ENCODE data around the gene PELI2.

PELI2 gene

DNA sequence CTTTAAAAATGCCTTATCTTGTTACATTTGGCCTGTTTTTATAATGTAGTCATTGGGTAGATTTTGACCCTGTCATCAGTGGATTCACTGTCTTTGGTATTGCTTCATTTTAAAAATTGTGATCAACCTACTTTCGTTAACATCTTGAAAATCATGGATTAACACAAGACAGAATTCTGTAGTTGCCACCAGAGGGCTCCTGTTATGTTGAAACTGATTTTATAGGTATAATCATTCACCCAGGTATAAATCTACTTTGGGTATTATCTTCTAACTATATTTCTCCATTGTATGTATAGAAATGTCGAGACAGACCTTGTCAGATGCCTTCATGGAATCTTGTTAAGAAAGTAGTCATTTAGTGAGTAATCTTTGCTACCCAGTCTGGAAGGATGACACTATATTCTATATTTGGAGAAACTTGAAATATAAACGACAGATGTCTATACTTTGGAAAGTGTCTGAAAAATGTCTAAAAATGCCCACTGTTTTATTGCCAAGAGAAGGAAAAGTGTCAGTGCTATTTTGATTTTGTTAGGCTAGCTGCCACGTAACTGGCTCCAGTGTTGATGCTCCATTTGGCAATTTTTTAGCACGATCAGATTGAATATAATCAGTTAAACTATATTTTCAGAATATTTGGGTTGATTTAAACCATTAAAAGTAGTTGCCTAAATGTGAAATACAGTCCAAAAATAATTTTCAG is 129.4 kb downstream of the PELI2 start:
- peak; percentile 8 for DNase-seq (ENCODE audit: low spot score)

DNA sequence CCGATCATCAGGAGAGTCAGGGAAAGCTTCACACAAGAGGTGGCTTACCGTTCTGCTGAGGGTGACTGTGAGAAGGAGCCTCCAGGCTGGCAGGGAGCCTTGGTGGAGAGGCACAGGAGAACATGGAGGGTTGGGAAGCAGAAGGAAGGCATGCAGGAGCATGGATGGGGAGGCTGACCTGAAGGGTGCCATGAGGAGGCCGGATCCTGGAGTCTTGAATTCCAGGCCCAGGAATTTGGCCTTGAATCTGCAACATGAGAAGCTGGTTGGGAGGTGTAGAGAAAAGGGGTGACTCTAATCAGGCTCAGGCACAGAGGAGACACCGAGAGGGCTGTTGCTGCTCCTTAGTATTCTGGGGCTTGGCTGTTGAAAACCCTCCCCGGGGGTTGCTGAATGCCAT is 130.2 kb downstream of the PELI2 start:
- no peak for DNase-seq (ENCODE audit: low spot score)

DNA sequence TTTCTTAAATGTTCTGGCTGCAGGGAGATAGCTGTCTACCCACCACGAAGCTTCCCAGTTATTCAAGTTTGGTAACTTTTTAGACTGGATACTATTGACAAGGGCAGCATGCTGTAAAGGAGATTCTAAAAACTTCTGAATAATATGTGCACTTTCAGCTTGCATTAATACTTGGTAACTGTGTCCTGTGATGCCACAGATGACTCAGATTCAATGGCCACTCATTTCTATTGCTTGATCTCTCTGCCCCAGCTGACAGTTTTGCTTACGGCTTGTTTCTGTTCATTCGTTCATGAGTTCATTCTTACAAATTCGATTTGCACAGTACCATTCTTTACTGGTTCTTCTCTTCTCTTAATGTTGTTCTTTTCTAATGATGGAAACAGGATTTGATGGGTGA is 142.8 kb downstream of the PELI2 start:
- no peak for DNase-seq (ENCODE audit: low spot score)

DNA sequence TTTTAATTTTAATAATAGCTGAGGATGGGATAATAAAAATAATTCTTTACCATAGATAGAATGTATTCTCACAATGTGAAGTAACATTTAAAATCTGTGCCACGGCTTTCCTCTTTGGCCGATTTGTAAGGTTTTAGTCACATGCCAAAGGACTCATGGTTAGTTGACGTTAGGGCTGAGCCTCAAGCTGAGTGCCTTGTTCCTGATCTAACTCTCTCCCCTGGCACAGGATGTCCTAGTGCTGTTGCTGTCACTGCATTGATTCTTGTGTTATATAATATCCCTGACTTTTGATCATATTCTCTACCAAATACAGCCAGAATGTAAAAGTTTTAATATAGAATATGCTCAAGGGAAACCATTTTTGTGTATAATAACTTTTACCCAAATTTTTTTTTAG is 144.3 kb downstream of the PELI2 start:
- DNase-seq (ENCODE audit: low spot score), result no peak

DNA sequence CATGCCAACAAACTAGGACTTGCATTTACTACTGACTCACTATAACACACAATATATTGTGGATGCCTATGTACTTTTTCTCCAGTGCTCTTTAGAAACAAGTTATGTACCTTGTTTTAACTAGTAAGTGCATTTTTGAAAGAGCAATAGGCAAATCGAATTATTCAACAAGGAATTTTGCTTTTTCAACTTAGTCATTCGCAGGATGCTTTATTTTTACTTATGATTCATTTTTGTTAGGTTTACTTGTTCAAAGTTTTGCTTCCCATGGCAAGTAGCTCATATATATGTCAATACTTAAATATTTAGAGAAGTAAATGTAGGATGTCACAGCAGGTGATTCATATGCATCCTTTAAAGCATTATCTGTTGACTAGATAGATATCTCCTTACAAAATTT is 149.8 kb downstream of the PELI2 start:
- DNase-seq (ENCODE audit: low spot score), result no peak

DNA sequence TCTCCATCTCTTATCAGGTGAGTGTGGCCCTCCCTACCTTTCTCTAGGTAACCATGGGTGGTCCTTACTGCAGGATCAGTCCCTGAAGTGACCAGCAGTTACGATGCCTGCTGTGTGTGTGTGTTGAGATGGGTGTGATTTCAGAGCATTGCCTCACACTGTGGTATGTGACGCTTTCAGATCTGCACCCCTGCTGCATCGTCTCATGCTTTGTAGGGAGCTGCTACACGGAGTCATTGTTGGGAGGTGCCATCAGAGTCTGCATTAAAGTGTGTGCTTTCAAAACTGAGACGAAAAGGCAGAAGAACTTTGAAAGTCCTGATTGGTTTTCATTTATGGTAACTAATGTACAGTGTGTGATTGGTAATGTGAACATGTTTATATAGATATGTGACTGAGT is 150.5 kb downstream of the PELI2 start:
- no peak for DNase-seq (ENCODE audit: low spot score)

DNA sequence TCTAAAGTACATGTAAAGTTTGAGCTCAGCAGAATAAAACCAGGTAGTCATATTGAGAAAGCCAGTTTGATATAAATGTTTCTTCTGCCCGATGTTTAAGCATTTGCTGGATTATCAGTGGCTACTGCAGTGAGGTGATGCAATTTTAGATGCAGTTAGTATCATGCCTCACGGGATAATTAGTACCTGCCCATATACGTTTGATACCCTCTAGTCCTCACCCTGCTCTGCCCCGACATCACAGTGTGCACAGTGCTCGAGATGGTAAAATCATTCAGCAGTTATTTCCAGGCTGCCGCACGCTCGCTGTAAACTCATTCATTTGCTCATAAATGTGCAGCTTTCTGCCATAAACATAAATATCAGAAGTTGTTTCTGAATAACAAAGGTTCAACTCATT is 152.7 kb downstream of the PELI2 start:
- no peak for DNase-seq (ENCODE audit: low spot score)

DNA sequence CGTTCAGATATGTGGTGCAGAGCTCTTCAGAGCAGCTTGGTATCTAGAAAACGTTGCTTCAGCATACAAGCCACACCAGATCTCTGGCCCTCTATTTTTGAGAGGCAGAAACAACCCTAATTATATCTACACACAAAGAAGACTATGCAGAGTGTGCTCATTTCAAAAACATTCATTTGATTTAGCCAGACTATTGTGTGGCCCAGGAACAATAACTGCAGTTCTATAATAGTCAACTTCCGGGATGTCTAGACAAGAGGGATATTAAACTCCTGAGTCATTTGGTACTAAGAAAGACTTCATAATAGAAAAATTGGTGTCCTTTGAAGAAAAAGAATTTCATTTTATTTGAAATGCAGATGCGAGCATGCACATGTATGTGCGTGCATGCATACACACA is 153.8 kb downstream of the PELI2 start:
- DNase-seq (ENCODE audit: low spot score), result no peak

DNA sequence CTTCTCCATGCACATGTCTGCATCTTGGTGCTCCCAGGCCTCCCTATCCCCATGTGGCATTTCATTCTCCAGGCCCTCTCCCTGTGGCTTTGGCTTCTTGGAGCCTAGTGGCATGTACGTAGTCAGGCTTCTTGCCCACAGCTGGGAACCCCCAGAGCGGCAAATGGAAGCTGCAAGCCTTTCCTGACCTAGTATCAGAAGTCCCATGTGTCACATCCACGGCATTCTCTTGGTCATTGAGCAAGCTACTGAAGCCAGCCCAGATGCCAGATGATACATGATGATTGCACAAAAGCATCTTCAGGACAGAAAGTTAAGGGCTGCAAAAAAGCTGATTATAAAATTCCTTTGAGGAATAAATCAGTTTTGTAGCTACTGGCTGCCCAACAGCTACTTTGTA is 154.9 kb downstream of the PELI2 start:
- DNase-seq (ENCODE audit: low spot score), result no peak

DNA sequence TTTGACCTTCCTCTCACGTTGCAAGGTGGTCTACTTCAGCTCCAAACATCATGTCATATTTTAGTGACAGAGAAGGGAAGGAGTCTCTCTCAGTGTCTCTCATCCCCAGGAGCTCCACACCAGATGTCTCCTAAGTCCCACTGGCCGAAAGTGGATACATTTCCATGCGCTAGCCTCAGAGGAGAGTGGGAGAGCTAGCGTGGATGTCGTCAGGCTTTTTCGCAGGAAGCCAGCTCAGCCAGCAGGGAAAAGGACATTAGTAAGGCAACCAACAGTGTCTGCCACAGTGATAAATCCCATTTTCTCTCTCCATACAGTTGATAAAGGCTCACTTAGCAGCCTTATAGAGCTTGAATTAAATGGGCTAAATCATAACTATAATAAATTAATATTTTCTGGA is 155.7 kb downstream of the PELI2 start:
- no peak for DNase-seq (ENCODE audit: low spot score)

DNA sequence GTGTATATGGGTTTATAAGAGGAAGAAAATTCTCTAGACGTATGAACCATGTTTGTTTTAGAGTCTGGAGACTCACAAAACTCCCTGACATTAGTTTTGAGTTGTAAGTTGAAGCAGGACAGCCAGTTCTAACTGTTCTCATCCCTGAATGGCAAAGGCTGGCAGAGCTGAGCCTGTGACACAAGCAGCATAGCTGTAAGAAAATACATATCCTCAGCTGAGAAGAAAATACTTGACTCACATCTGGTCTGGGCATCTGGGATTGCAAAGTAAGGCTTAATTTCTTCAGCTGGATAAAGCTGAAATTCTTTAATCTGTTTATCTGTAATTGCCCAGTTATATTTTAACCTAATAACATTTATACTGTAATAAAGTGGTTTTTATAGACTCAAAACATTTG is 156.3 kb downstream of the PELI2 start:
- no peak for DNase-seq (ENCODE audit: low spot score)

DNA sequence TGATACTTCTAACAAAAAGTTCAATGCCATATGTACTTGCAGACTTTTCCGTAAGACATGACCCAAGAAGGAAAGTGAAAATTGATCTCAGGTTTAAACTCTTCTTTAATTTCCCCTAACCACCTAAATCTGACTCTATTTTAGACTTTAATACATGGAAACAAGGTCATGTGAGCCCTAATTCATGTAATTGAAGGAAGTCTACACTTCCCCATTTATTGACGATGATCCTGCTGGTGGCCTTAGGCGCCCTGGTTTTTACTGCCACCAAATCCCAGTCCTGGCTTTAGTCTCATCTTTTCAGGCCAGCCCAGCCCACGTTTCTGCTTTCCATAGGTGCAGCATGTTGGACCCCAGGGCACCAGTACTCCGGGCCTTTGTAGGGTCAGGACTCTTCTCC is 157.9 kb downstream of the PELI2 start:
- no peak for DNase-seq (ENCODE audit: low spot score)

DNA sequence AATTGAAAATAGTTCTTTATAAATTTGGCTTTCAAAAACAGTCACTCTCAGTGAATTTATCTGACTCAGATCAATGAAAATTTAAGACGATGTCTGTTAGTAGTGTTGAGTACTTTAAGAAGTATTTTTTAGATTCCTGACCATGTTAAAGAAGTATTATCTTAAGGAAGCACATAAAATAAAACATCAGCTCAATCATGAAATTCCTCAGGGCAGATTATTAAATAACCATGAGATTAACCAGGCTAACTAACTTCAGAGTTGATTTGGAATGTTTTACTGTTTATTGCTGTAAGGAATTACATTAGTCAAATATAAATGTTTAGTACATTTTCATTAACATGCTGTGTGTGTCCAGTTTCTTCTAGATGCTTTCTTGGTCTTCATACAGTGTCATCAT is 160.2 kb downstream of the PELI2 start:
- DNase-seq (ENCODE audit: low spot score), result no peak

DNA sequence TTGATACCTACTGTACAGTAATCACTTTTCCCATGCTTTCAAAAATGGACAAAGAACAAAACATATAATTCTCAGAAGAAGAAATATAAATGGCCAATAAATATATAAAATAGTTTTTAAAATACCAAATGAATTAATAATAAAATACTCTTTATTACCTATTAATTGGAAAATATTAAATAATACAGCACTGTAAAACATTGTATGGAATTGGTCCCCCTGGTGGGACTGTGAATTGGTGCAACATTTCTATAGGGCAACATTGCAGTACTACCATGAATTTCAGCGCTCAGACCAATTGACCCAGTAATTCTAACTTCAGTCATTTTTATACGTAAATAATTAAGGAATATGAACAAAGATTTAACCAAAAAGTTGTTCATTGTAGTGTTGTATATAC is 162.6 kb downstream of the PELI2 start:
- DNase-seq (ENCODE audit: low spot score), result no peak

DNA sequence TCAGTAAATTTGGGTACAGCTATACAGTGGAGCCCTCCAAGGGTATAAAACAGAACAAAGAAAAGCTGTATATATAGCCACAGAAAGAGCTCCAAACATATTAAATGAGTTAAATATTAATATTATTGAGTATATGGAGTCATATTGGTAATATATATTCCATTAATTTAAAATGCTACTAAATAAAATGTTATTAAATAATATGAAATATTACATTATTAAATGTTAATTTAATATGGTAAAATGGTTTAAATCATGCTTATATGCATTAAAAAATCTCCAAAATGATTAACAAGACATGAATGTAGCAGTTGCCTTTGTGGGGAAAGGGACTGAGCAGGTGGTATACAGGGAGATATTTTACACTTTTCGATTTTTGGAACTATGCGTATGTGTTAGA is 164.0 kb downstream of the PELI2 start:
- DNase-seq (ENCODE audit: low spot score), result no peak

DNA sequence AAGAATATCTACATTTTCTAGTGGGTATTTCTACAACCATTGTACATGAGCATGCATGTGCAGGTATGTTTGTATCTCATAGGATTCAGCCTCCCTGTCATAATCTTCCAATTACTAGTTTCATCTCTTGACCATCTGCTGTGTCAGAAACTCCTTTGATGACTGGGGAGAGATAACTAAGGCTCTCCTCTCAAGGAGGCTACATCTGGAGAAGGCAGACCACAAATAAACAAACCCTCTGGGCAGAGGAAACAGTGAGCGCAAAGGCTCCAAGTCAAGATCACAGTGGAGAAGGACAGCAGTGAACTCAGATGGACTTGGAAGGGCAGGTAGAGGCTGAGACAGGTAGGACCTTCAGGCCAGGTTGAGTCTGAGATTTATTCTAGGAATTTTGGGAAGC is 166.4 kb downstream of the PELI2 start:
- DNase-seq (ENCODE audit: low spot score), result no peak

DNA sequence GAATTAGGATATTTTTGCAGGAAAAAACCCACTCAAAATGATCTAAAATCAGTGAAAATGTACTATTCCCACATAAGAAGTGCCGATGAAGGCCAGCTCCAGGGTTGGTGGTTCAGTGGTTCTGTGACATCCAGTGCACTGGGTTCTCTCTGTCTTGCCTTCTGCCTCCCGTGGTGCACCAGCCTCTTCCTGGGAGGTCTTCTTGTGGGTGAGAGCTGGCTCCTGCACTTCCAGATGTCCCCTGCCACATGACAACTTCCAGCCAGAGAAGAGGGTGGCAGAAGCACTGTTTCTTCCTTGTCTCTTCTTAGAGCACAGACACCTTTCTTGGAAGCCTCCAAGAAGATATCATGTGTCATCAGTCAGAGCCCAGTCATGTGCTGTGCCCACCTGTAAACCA is 170.9 kb downstream of the PELI2 start:
- no peak for DNase-seq (ENCODE audit: low spot score)

DNA sequence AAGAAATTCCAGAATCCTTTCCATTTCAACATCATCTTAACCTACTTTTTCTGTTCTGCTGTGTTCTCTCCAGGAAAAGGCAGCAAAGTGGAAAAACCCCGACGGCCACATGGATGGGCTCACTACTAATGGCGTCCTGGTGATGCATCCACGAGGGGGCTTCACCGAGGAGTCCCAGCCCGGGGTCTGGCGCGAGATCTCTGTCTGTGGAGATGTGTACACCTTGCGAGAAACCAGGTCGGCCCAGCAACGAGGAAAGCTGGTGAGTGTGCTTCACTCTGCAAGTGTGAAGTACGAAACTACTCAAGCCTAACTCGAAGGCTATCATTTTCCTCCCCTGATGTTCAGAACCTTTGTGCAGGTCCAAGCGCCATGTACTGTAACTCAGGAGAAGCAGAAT is 172.0 kb downstream of the PELI2 start:
- DNase-seq (ENCODE audit: low spot score), result no peak

DNA sequence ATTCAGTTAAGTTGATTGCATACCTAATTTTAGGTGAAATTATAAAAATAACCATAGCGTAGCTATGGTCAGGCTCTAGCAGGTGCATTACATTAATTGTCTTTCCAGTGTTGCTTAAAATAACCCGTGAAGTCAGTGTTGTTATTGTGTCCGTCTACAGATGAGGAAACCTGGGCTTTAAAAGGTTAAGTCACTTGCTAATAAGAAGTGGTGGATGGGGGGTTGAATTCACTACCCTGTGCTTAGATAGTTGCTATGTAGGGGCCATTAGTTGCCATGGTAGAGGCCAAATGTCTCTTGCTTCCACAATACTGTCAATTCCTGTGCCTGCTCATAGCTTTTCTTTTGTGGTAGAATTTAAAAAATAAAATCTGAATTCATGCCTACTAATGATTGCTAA is 174.8 kb downstream of the PELI2 start:
- no peak for DNase-seq (ENCODE audit: low spot score)

DNA sequence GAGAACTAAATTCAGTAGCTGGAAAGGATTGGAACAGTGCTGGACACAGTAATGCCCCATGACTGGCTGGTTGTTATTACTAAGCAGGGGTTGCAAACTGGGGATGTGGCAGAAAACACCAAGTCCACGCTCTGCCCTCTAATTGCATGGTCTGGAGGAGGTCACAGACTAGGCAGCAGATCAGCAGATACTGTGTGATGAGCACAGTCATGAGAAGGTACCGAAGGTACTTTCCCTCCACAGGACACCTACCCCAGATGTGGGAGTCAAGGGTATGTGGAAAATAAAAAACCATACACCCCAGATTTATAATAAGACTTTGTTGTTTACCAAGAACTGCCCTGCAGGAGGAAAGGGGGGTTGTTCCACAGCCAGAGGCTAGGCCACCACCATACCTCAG is 175.3 kb downstream of the PELI2 start:
- no peak for DNase-seq (ENCODE audit: low spot score)

DNA sequence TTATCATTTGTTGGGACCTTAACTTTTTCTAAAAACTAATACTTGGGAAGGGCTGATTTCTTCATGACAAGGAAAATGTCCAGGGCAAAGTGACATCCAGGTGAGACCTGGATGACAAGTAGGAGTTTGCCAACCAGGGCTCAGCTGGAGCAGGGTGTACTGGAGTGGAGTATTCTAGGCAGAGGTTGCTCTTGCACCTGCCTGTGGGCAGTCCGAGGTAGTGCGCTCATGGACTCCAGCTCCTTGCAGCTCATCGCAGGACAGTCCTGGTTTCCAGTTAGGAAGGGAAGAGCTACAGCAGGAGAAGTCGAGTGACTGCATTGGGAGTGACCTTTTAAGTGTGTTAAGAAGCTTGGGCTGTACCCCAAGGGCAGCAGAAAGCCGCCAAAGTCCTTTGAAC is 175.9 kb downstream of the PELI2 start:
- no peak for DNase-seq (ENCODE audit: low spot score)

DNA sequence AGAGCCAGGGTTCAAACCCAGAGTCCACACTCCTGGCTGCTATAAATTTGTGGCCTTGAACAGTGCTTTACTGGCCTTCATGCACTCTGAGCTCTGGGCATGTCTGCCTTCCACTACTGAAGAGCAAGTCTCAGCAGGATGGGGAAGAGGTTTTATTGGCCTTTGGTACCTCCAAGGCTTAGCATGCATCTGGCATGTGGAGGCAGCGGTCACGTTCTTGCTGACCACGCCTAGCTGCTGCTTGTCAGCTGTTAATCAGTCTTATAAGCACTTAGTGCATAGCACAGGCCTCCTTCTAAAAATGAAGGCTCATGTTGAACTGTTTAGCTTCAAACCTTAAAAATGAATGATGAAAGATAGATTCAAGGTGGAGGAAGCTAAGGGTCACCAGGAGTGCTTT is 177.5 kb downstream of the PELI2 start:
- DNase-seq (ENCODE audit: low spot score), result no peak

DNA sequence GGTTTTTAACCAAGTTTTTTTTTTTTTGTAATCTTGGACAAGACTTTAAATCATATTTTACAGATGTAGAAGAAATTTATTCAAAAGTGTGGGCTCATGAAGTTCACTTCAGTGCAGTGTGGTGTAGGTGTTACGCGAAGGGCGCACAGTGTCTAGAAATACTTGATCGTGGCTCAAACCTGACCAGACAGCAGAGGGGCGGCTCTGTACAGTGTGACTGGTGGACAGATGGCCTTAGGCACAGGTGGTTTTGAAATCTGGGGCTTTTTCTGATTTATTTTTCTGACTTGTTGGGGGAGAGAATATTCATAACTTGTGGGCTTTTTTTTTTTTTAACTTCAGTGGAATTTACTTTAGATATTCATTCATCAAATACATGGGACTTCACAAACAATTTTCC is 179.2 kb downstream of the PELI2 start:
- no peak for DNase-seq (ENCODE audit: low spot score)

DNA sequence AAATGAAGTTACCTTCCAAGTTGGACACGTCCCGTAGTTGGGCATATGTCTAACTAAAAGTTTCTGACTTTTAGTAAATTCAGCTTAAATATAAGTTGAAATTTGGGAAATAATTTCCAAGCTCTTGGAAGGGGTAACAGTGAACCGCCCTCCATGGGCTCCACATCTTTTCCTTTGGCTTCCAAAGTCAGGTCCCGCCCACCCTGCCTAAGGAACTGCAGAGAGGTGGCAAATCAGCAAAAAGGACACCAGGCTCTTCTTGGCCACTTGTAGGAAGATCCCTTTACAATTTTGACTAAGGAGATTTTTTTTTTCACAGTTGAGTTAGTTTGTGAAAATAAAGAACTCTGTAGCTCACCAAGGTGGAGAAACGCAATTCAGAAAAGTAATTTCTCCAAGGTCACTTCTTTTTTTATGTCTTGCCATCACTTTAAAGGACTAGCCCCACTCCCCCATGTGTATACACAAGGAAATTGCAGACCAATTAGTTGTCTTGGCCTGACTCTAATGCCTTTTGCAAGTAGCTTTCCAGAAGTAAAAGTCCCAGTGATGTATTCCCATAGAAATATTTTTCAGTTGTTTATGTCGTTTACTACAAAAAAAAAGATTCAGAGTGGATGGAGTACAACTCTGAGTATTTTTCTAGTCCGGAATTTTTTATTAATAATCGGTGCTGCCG is 181.2 kb downstream of the PELI2 start:
- DNase-seq (ENCODE audit: low spot score), result no peak
